HEK293 (cell line): ENCODE data around the gene GNB1.
A peak's percentile ranks its signal among the peaks of the same experiment; 100 is the strongest.

Experiments used
- CTCF ChIA-PET: fragments of 350-600 bp; formaldehyde crosslinking; extraction: SDS; loops from one replicate; lab custom pipeline; 2021; ENCODE audit warnings: antibody characterized with exemption; lab: Yijun Ruan, JAX
- POLR2A ChIA-PET: fragments of 300-600 bp; formaldehyde crosslinking; extraction: SDS; loops from one replicate; lab custom pipeline; 2020; ENCODE audit warnings: antibody characterized with exemption, inconsistent platforms; lab: Yijun Ruan, JAX
- H3K27ac ChIP-seq: fragments of 200-500 bp; sonication (Bioruptor generic); 2 replicates; pipeline ENCODE4 v1.5.1; 2014; ENCODE audit warnings: low read depth, low read length, control low read depth, inconsistent platforms; ENCODE audit errors: extremely low read depth
- H3K36me3 ChIP-seq, 2 experiments: fragments of 200-500 bp in 1 of 2; sonication (Bioruptor generic) in 1 of 2; 1 replicate in 1 of 2; 2 replicates in 1 of 2; pipeline ENCODE4 v1.5.1; 2014 to 2017; ENCODE audit warnings: inconsistent platforms in 2 of 2, low read length in 2 of 2; ENCODE audit not compliant: control insufficient read depth in 2 of 2, insufficient read depth in 1 of 2
- H3K4me1 ChIP-seq: fragments of 200-500 bp; sonication (Bioruptor generic); 2 replicates; pipeline ENCODE4 v1.5.1; 2014; ENCODE audit warnings: mild to moderate bottlenecking, low read length, inconsistent platforms; ENCODE audit not compliant: control insufficient read depth, insufficient read depth
- H3K4me3 ChIP-seq: 2 replicates; pipeline ENCODE4 v1.5.1; 2011; ENCODE audit warnings: low read depth, mild to moderate bottlenecking, control low read depth, low read length, moderate library complexity
- H3K9me3 ChIP-seq: fragments of 200-500 bp; sonication (Bioruptor generic); 2 replicates; pipeline ENCODE4 v1.5.1; 2014; ENCODE audit warnings: low read depth, low read length, inconsistent platforms; ENCODE audit not compliant: control insufficient read depth, insufficient read depth
- ELK4 ChIP-seq: IDR thresholded peaks from 2 replicates; pipeline ENCODE4 v1.6.1; 2011; ENCODE audit warnings: mild to moderate bottlenecking, low read depth, low read length, borderline replicate concordance
- GLI2 ChIP-seq: fragments of 450-650 bp; formaldehyde crosslinking; IDR thresholded peaks from 2 replicates; pipeline ENCODE4; 2017; ENCODE audit warnings: missing biosample characterization, missing genetic modification characterization, low read depth, borderline replicate concordance
- HIC1 ChIP-seq: fragments of 450-650 bp; formaldehyde crosslinking; IDR thresholded peaks from 2 replicates; pipeline ENCODE4 v1.5.1; 2016; ENCODE audit warnings: missing biosample characterization, missing genetic modification characterization
- HOXD13 ChIP-seq: sonication (generic); formaldehyde crosslinking; IDR thresholded peaks from 2 replicates; pipeline ENCODE4 v1.8.0; 2022; ENCODE audit warnings: missing genetic modification reagents, borderline replicate concordance
- KLF1 ChIP-seq: fragments of 450-650 bp; formaldehyde crosslinking; IDR thresholded peaks from 2 replicates; pipeline ENCODE4 v1.5.1; 2016; ENCODE audit warnings: missing biosample characterization, missing genetic modification characterization
- KLF16 ChIP-seq: fragments of 450-650 bp; formaldehyde crosslinking; IDR thresholded peaks from 2 replicates; pipeline ENCODE4 v1.5.1; 2017; ENCODE audit warnings: missing biosample characterization, missing genetic modification characterization
- KLF17 ChIP-seq: fragments of 450-650 bp; formaldehyde crosslinking; IDR thresholded peaks from 2 replicates; pipeline ENCODE4 v1.5.1; 2016; ENCODE audit warnings: missing biosample characterization, missing genetic modification characterization
- KLF8 ChIP-seq: fragments of 450-650 bp; formaldehyde crosslinking; IDR thresholded peaks from 2 replicates; pipeline ENCODE4 v1.5.1; 2016; ENCODE audit warnings: missing biosample characterization, missing genetic modification characterization
- OVOL3 ChIP-seq: fragments of 450-650 bp; formaldehyde crosslinking; IDR thresholded peaks from 2 replicates; pipeline ENCODE4 v1.5.1; 2016; ENCODE audit warnings: missing biosample characterization, missing genetic modification characterization
- SALL2 ChIP-seq: fragments of 450-650 bp; formaldehyde crosslinking; IDR thresholded peaks from 2 replicates; pipeline ENCODE4 v1.5.0; 2017; ENCODE audit warnings: missing biosample characterization, mild to moderate bottlenecking, missing genetic modification characterization, borderline replicate concordance
- SP2 ChIP-seq: fragments of 450-650 bp; formaldehyde crosslinking; IDR thresholded peaks from 2 replicates; pipeline ENCODE4 v1.5.1; 2016; ENCODE audit warnings: missing biosample characterization, missing genetic modification characterization
- ZBTB6 ChIP-seq: fragments of 450-650 bp; formaldehyde crosslinking; IDR thresholded peaks from 2 replicates; pipeline ENCODE4 v1.5.1; 2017; ENCODE audit warnings: missing biosample characterization, missing genetic modification characterization
- ZNF10 ChIP-seq: fragments of 450-650 bp; formaldehyde crosslinking; IDR thresholded peaks from 2 replicates; pipeline ENCODE4 v1.5.1; 2017; ENCODE audit warnings: missing biosample characterization, missing genetic modification characterization
- ZNF2 ChIP-seq: fragments of 450-650 bp; formaldehyde crosslinking; IDR thresholded peaks from 2 replicates; pipeline ENCODE4 v1.5.1; 2016; ENCODE audit warnings: missing biosample characterization, missing genetic modification characterization
- ZNF404 ChIP-seq: fragments of 450-650 bp; formaldehyde crosslinking; IDR thresholded peaks from 2 replicates; pipeline ENCODE4 v1.5.1; 2017; ENCODE audit warnings: missing biosample characterization, missing genetic modification characterization
- ZNF423 ChIP-seq: fragments of 450-650 bp; formaldehyde crosslinking; IDR thresholded peaks from 2 replicates; pipeline ENCODE4 v1.5.1; 2016; ENCODE audit warnings: missing biosample characterization, missing genetic modification characterization
- ZNF473 ChIP-seq: fragments of 450-650 bp; formaldehyde crosslinking; IDR thresholded peaks from 2 replicates; pipeline ENCODE4 v1.5.1; 2017; ENCODE audit warnings: missing biosample characterization, missing genetic modification characterization
- ZNF510 ChIP-seq: fragments of 450-650 bp; formaldehyde crosslinking; IDR thresholded peaks from 2 replicates; pipeline ENCODE4 v1.5.1; 2018; ENCODE audit warnings: mild to moderate bottlenecking, missing genetic modification characterization, missing biosample characterization; ENCODE audit not compliant: insufficient replicate concordance
- ZNF530 ChIP-seq: fragments of 450-650 bp; formaldehyde crosslinking; IDR thresholded peaks from 2 replicates; pipeline ENCODE4 v1.5.1; 2016; ENCODE audit warnings: low read depth, missing biosample characterization, missing genetic modification characterization
- ZNF558 ChIP-seq: fragments of 450-650 bp; formaldehyde crosslinking; IDR thresholded peaks from 2 replicates; pipeline ENCODE4 v1.5.1; 2016; ENCODE audit warnings: missing biosample characterization, missing genetic modification characterization
- ZNF621 ChIP-seq: fragments of 450-650 bp; formaldehyde crosslinking; IDR thresholded peaks from 2 replicates; pipeline ENCODE4 v1.5.1; 2017; ENCODE audit warnings: missing biosample characterization, missing genetic modification characterization
- ZNF704 ChIP-seq: fragments of 450-650 bp; formaldehyde crosslinking; IDR thresholded peaks from 2 replicates; pipeline ENCODE4 v1.5.1; 2016; ENCODE audit warnings: missing biosample characterization, missing genetic modification characterization
- ZNF707 ChIP-seq: fragments of 450-650 bp; formaldehyde crosslinking; IDR thresholded peaks from 2 replicates; pipeline ENCODE4 v1.5.1; 2016; ENCODE audit warnings: missing biosample characterization, missing genetic modification characterization

GNB1 gene

GRCh38 chr1:1757422-1758058 is 133.3 kb downstream of the GNB1 start:
- CTCF ChIA-PET: no interaction called here
- TF ChIP-seq SALL2 (tag by site-specific recombination) (no peak), KLF17 (tag by site-specific recombination) (no peak), ZNF510 (no peak), SP2 (tag by site-specific recombination) (no peak), ZBTB6 (tag by site-specific recombination) (no peak), HOXD13 (CRISPR knock-in tag) (no peak), OVOL3 (no peak), ZNF704 (no peak), ZNF621 (tag by site-specific recombination) (no peak), ELK4 (no peak), ZNF530 (tag by site-specific recombination) (no peak)
- H3K36me3 ChIP-seq: peaks cover 0 to 100% of the 10 kb centered on the region in 2 experiments; a peak in 2 of 3 replicates
- no peak overlapping the region for H3K4me3 ChIP-seq
- H3K27ac ChIP-seq: no peak overlapping the region
- H3K4me1 ChIP-seq: no peaks in the 10 kb centered on the region
- H3K9me3 ChIP-seq: no peaks in the 10 kb centered on the region
- POLR2A ChIA-PET: interaction anchor here (1.6 kb wide), 1 partner anchor 151 kb away, joined by 4 read pairs; no protein-coding TSS in a partner anchor

- H3K27ac ChIP-seq: no peak overlapping the region
- no peaks in the 10 kb centered on the region for H3K4me1 ChIP-seq
- POLR2A ChIA-PET: interaction anchor here (1.6 kb wide), 1 partner anchor 152 kb away, joined by 4 read pairs; no protein-coding TSS in a partner anchor
- H3K9me3 ChIP-seq: no peaks in the 10 kb centered on the region
- H3K36me3 ChIP-seq: peaks cover 0 to 98% of the 10 kb centered on the region in 2 experiments; a peak in 2 of 3 replicates
- CTCF ChIA-PET: interaction anchor here (0.7 kb wide), 1 partner anchor 332 kb away, joined by 3 read pairs; no protein-coding TSS in a partner anchor
- H3K4me3 ChIP-seq: no peak overlapping the region
- TF ChIP-seq ZNF2 (tag by site-specific recombination) (no peak), ZNF10 (tag by site-specific recombination) (no peak), KLF8 (tag by site-specific recombination) (no peak), ZNF558 (tag by site-specific recombination) (no peak), ZNF404 (no peak)
These were observed 134.0 kb downstream of the GNB1 start for GRCh38 chr1:1756661-1757421.

- TF ChIP-seq ZNF530 (tag by site-specific recombination): no peak
- 0 out of 2 replicates have a peak, but pooled peaks have one; percentile 18 for TF ChIP-seq KLF1 (tag by site-specific recombination)
- no peak for TF ChIP-seq ZNF473 (tag by site-specific recombination)
- TF ChIP-seq GLI2 (tag by site-specific recombination): no peak
- no peak for TF ChIP-seq ZNF423 (tag by site-specific recombination)
- no peak for TF ChIP-seq HIC1
- TF ChIP-seq ZNF707 (tag by site-specific recombination): no peak
- TF ChIP-seq KLF16: no peak
- Histone ChIP-seq H3K36me3 (peaks cover 0 to 88% of the 10 kb centered on the region in 2 experiments; a peak in 2 of 3 replicates), H3K27ac (no peak overlapping the region), H3K4me3 (no peak overlapping the region), H3K9me3 (no peaks in the 10 kb centered on the region), H3K4me1 (no peaks in the 10 kb centered on the region)
- ChIA-PET CTCF (interaction anchor here (0.7 kb wide), 1 partner anchor 333 kb away, joined by 3 read pairs; no protein-coding TSS in a partner anchor), POLR2A (no interaction called here)
These were observed 135.0 kb downstream of the GNB1 start for GRCh38 chr1:1755852-1756251.
